HAP-1 (cell line): ENCODE data around the gene EPHA8.

ENCODE experiments used
- DNase-seq, 2 experiments: peaks; one replicate each; pipeline ENCODE4 v3.0.0-alpha.2; 2016 to 2020; ENCODE audit warnings: low spot score in 2 of 2
- H3K27me3 ChIP-seq: fragments of 250-450 bp; sonication (Bioruptor Pico); 2 replicates; pipeline ENCODE4 v1.5.1; 2020; ENCODE audit warnings: low read depth, mild to moderate bottlenecking, moderate library complexity
- H3K36me3 ChIP-seq: fragments of 250-450 bp; sonication (Bioruptor Pico); replicated peaks from 2 replicates; pipeline ENCODE4 v1.5.1; 2020; ENCODE audit warnings: mild to moderate bottlenecking
- H3K4me1 ChIP-seq: fragments of 250-450 bp; sonication (Bioruptor Pico); 2 replicates; pipeline ENCODE4 v1.5.1; 2020; ENCODE audit warnings: mild to moderate bottlenecking
- H3K4me3 ChIP-seq: fragments of 250-450 bp; sonication (Bioruptor Pico); 2 replicates; pipeline ENCODE4 v1.5.1; 2020; ENCODE audit warnings: mild to moderate bottlenecking, moderate library complexity
- H3K9me3 ChIP-seq: fragments of 250-450 bp; sonication (Bioruptor Pico); 2 replicates; pipeline ENCODE4 v1.5.1; 2020; ENCODE audit warnings: mild to moderate bottlenecking, moderate library complexity
- in situ Hi-C: fragments of 300-500 bp; cut with MboI; formaldehyde crosslinking; loops from 3 replicates; pipeline ENCODE4 v1.14.3; 2020; ENCODE audit warnings: low sequenced_read_pairs, inconsistent platforms, mixed read lengths

EPHA8 gene

DNA sequence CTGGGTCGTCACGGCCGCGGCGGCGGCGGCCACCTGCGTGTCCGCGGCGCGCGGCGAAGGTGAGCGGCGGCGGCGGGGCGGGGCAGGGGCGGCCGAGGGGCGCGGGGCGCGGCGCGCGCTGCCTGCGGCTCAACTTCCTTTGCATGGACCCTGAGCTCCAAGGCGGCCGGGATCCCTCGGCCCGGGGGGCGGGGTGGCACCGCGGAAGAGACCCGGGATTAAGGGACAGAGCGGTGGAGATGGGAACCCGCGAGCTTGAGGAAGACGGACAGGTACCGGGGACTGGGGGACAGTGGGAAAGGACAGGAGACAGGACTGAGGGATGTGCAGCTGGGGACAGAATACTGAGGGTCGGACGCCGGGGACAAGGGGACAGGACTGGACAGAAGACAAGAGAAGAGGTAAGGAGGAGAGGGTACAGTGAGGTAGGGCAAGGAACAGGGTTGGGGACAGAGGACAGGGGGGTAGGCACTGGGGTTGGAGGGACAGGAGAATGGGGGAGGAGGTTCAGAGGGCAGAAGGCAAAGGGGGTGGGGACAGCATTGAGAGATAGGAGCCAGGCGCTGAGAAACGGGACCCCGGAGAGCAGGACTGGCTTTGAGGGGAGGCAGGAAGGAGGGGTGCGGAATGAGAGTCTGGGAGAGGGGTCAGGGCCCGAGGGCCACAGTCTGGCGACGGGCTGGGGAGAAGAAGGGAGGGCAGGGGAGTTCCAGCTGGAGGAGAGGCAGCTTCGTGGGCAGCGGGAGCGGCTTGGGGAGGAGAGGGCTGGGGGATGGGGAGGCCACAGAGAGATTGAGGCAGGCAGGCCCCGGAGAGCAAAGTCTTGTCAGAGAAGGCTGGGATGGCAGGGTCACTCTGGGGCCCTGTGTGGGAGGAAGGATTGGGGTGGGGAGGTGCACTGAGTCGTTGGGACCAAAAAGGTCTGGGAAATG is 648 bp downstream of the EPHA8 start:
- H3K4me1 ChIP-seq, result no peaks in the 10 kb centered on the region
- peaks cover 39% of the 10 kb centered on the region for H3K27me3 ChIP-seq

GRCh38 chr1:22566161-22566560 is 2.9 kb downstream of the EPHA8 start:
- H3K9me3 ChIP-seq, result no peaks in the 10 kb centered on the region
- in situ Hi-C loops, result no loop called here
- H3K4me3 ChIP-seq, result no peak overlapping the region
- H3K36me3 ChIP-seq, result no peaks in the 10 kb centered on the region
- peaks cover 33% of the 10 kb centered on the region for H3K27me3 ChIP-seq
- DNase-seq, result no peak
- no peaks in the 10 kb centered on the region for H3K4me1 ChIP-seq

More for the DNA sequence above, 648 bp downstream of the EPHA8 start:
- in situ Hi-C loops, result no loop called here
- Histone ChIP-seq H3K36me3 (no peaks in the 10 kb centered on the region), H3K9me3 (no peaks in the 10 kb centered on the region), H3K4me3 (no peak overlapping the region)
- DNase-seq, result no peak

DNA sequence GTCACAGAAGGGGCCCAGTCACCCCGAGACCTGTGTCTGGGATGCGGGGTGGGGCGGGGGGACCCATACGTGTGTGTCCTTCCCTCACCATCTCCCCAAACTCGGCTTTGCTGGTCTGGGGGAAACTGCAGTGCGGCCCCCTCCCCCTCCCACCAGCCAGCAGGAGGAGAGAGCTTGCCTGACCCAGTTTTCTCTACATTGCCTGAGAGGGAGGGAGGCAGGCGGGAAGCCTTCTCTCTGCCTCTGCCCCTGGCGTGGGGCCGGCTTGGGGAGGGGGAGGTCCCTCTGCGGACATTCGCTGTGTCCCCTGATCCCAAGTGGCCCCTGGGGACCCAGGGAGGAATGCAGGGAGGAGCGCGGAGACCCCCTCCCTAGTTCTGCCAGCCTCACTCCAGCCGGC is 3.9 kb downstream of the EPHA8 start:
- H3K4me3 ChIP-seq, result no peak overlapping the region
- in situ Hi-C loops, result no loop called here
- H3K36me3 ChIP-seq, result no peaks in the 10 kb centered on the region
- no peak for DNase-seq
- no peaks in the 10 kb centered on the region for H3K4me1 ChIP-seq
- no peaks in the 10 kb centered on the region for H3K9me3 ChIP-seq
- H3K27me3 ChIP-seq, result peaks cover 25% of the 10 kb centered on the region

GRCh38 chr1:22567994-22568393 is 4.7 kb downstream of the EPHA8 start:
- Histone ChIP-seq H3K36me3 (no peaks in the 10 kb centered on the region), H3K27me3 (peaks cover 17% of the 10 kb centered on the region)
- in situ Hi-C loops, result no loop called here

DNA sequence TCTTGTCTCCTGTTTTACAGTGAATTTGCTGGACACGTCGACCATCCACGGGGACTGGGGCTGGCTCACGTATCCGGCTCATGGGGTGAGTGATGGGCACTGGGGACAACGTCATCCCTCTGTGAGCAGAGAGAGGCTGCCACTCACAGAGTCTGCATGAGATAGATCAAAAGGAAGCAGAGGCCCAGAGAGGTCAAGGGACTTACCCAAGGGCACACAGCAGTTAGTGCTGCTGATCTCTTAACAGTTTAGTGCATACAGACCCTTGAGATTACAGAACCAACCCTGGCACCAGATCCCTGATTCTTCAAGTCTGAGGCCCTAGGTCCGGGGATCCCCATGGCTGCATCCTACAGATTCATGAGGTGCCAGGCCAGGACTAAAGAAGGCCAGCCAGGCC is 6.0 kb downstream of the EPHA8 start:
- in situ Hi-C loops, result no loop called here
- Histone ChIP-seq H3K9me3 (no peaks in the 10 kb centered on the region), H3K4me3 (no peak overlapping the region), H3K27me3 (peaks cover 15% of the 10 kb centered on the region), H3K36me3 (no peaks in the 10 kb centered on the region), H3K4me1 (no peaks in the 10 kb centered on the region)
- no peak for DNase-seq

More at GRCh38 chr1:22567994-22568393, 4.7 kb downstream of the EPHA8 start:
- Histone ChIP-seq H3K9me3 (no peaks in the 10 kb centered on the region), H3K4me3 (no peak overlapping the region), H3K4me1 (no peaks in the 10 kb centered on the region)
- DNase-seq, result no peak

DNA sequence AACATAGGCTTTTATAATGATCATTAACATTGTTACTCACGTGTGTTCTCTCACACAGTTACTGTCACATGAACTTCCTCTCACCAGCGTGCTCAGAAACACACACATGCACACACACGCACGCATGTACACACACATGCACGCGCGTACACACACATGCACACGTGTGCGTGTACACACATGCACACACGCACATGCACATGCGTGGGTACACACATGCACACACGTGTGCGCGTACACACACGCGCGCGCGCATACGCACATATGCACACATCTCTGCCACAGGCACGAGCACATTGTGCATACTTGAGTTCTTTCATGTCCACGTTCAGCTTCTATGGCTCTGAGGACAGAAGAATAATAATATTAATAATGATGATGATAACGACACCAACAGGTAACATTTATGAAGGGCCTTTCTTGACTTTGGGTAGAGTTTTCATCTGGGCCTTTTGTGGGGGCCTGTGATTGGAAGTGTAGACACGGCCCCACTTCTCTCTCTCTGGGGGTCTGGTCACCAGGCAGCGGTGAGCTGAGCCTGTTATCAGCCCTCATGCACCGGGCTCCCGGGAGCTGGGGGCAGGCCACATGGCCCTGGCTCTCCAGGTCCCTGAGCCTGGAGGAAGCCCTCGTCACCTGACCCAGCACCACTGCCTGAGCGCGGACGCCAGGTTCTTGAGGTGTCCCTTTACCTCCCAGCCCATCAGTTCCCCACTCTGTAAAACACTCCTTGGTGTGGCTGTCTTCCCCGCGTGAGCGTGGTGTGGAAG is 7.0 kb downstream of the EPHA8 start:
- Histone ChIP-seq H3K4me1 (no peaks in the 10 kb centered on the region), H3K9me3 (no peaks in the 10 kb centered on the region), H3K27me3 (peaks cover 5% of the 10 kb centered on the region; the same call in 1 of the 2 replicates), H3K4me3 (no peak overlapping the region), H3K36me3 (no peaks in the 10 kb centered on the region)
- no peak for DNase-seq
- in situ Hi-C loops, result no loop called here

DNA sequence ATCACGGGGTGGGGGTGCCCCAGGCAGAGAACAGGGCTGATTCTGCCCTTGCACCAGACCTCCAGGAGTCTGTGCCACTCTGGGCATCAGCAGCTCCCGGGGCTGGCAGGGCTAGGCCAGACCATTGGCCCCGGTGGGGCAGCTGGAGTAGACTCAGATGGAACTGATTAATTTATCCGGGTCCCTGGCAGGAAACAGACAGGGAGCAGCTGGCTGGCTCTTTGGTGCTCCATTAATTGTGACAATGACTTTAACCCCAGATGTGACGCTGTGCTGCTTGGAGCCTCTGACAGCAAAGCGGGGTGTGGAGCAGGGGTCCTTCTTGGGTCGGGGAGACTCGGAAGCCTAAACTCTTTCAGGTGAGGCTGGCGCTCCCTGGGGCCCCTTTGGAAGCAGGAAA is 9.5 kb downstream of the EPHA8 start:
- DNase-seq, result no peak
- Histone ChIP-seq H3K36me3 (no peaks in the 10 kb centered on the region), H3K27me3 (peaks cover 5% of the 10 kb centered on the region; the same call in 1 of the 2 replicates), H3K9me3 (no peaks in the 10 kb centered on the region), H3K4me3 (no peak overlapping the region), H3K4me1 (no peaks in the 10 kb centered on the region)
- in situ Hi-C loops, result no loop called here

GRCh38 chr1:22573237-22573636 is 9.9 kb downstream of the EPHA8 start:
- Histone ChIP-seq H3K4me3 (no peak overlapping the region), H3K36me3 (no peaks in the 10 kb centered on the region), H3K9me3 (no peaks in the 10 kb centered on the region), H3K27me3 (peaks cover 5% of the 10 kb centered on the region; the same call in 1 of the 2 replicates), H3K4me1 (no peaks in the 10 kb centered on the region)
- DNase-seq, result no peak
- in situ Hi-C loops, result no loop called here

GRCh38 chr1:22575532-22576149 is 12.4 kb downstream of the EPHA8 start:
- no peak for DNase-seq
- Histone ChIP-seq H3K36me3 (no peaks in the 10 kb centered on the region), H3K4me3 (no peak overlapping the region), H3K9me3 (peaks cover 8% of the 10 kb centered on the region; the same call in 1 of the 2 replicates), H3K27me3 (peaks cover 5% of the 10 kb centered on the region; the same call in 1 of the 2 replicates), H3K4me1 (no peaks in the 10 kb centered on the region)
- in situ Hi-C loops, result no loop called here

DNA sequence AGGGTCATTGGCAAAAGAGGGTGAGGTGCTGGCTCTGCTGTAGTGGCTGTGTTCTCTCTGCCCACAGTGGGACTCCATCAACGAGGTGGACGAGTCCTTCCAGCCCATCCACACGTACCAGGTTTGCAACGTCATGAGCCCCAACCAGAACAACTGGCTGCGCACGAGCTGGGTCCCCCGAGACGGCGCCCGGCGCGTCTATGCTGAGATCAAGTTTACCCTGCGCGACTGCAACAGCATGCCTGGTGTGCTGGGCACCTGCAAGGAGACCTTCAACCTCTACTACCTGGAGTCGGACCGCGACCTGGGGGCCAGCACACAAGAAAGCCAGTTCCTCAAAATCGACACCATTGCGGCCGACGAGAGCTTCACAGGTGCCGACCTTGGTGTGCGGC is 12.9 kb downstream of the EPHA8 start:
- H3K4me1 ChIP-seq, result no peaks in the 10 kb centered on the region
- in situ Hi-C loops, result no loop called here
- H3K9me3 ChIP-seq, result peaks cover 8% of the 10 kb centered on the region; the same call in 1 of the 2 replicates
- no peak overlapping the region for H3K4me3 ChIP-seq
- H3K27me3 ChIP-seq, result peaks cover 5% of the 10 kb centered on the region; the same call in 1 of the 2 replicates
- no peak for DNase-seq
- no peaks in the 10 kb centered on the region for H3K36me3 ChIP-seq

DNA sequence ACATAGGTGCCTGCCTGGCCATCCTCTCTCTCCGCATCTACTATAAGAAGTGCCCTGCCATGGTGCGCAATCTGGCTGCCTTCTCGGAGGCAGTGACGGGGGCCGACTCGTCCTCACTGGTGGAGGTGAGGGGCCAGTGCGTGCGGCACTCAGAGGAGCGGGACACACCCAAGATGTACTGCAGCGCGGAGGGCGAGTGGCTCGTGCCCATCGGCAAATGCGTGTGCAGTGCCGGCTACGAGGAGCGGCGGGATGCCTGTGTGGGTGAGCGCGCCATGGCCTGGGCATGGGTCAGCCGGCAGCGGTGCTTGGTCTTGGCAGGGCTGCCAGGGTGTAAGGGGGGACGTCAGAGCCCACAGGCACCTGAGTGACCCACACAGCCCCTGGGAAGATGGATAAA is 13.3 kb downstream of the EPHA8 start:
- in situ Hi-C loops, result no loop called here
- Histone ChIP-seq H3K4me1 (no peaks in the 10 kb centered on the region), H3K36me3 (no peaks in the 10 kb centered on the region), H3K9me3 (peaks cover 8% of the 10 kb centered on the region; the same call in 1 of the 2 replicates), H3K4me3 (no peak overlapping the region), H3K27me3 (peaks cover 5% of the 10 kb centered on the region; the same call in 1 of the 2 replicates)
- DNase-seq, result no peak

GRCh38 chr1:22578732-22579361 is 15.6 kb downstream of the EPHA8 start:
- no peak overlapping the region for H3K4me3 ChIP-seq
- no peaks in the 10 kb centered on the region for H3K4me1 ChIP-seq
- H3K36me3 ChIP-seq, result no peaks in the 10 kb centered on the region
- in situ Hi-C loops, result no loop called here
- DNase-seq, result no peak
- H3K27me3 ChIP-seq, result no peaks in the 10 kb centered on the region; the same call in 1 of the 2 replicates
- peaks cover 8% of the 10 kb centered on the region; the same call in 1 of the 2 replicates for H3K9me3 ChIP-seq

DNA sequence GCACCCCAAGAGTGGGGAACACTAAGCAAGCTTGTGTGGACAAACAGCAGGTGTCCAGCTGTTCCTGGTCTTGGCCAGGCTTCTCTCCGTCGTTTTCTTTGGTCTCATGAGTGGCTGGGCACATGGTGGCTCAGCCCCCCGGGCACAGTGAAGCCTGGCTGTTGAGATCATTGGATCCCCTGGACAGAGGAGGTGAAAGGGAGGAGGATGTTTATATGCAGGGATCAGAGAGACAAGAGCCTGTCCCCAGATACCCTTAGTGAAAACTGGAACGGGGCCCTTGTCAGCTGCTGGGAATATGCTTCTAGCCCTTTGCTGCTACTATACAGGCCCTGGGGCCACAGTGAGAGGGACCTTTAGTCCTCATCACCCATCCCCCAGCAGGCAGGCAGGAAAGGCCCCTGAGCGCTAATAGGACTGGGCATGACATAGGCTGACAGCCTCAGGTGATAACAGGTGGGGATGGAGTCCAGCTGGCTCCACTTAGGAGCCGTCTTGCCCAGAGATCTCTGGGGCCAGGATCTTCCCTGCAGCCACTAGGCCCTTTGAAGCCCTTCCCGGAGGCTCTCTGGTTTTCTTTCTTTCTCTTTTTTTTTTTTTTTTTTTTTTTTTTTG is 16.4 kb downstream of the EPHA8 start:
- no peak overlapping the region for H3K4me3 ChIP-seq
- no peaks in the 10 kb centered on the region for H3K4me1 ChIP-seq
- no peak for DNase-seq
- H3K9me3 ChIP-seq, result peaks cover 8% of the 10 kb centered on the region; the same call in 1 of the 2 replicates
- no peaks in the 10 kb centered on the region for H3K27me3 ChIP-seq
- in situ Hi-C loops, result no loop called here
- no peaks in the 10 kb centered on the region for H3K36me3 ChIP-seq
